A673 (cell line): ENCODE measurements around the gene TFAP2D. TPM values are rescaled to one million over a fixed set of nuclear protein-coding genes. Genes with fewer than 3 reads are reported as not detected.
A peak's percentile ranks its signal among the peaks of the same experiment; 100 is the strongest.

Experiments
- BruUV-seq: library from RNA; stranded (reverse); fragments of 400-500 nt; replicated peaks from 2 replicates; lab custom pipeline; 2021; lab: Mats Ljungman, UMichigan
- CTCF ChIA-PET: fragments of 300-600 bp; sonication (Branson Sonifier 250); formaldehyde crosslinking; loops from one replicate; lab custom pipeline; 2022; ENCODE audit warnings: antibody characterized with exemption; lab: Charles Lee
- POLR2A ChIA-PET: fragments of 300-600 bp; sonication (Branson Sonifier 250); formaldehyde crosslinking; loops from one replicate; lab custom pipeline; 2022; ENCODE audit warnings: antibody characterized with exemption; ENCODE audit not compliant: low non-redundant PET; lab: Charles Lee
- DNase-seq: peaks from one replicate; pipeline ENCODE4 v3.0.0-alpha.2; 2015; ENCODE audit warnings: low spot score
- H3K27ac ChIP-seq: fragments of 200-600 bp; sonication (generic); 2 replicates; pipeline ENCODE4 v1.5.1; 2016; ENCODE audit warnings: mixed run types, low read depth, mild to moderate bottlenecking, mixed read lengths, antibody characterized with exemption, low read length; ENCODE audit not compliant: poor library complexity, severe bottlenecking
- H3K27me3 ChIP-seq: fragments of 200-600 bp; sonication (generic); replicated peaks from 2 replicates; pipeline ENCODE4 v1.6.1; 2017; ENCODE audit warnings: mixed run types, low read depth, mild to moderate bottlenecking, mixed read lengths, antibody characterized with exemption, low read length; ENCODE audit not compliant: insufficient read depth, poor library complexity
- H3K36me3 ChIP-seq: fragments of 200-600 bp; sonication (generic); 2 replicates; pipeline ENCODE4 v1.6.1; 2016; ENCODE audit warnings: mixed run types, mild to moderate bottlenecking, mixed read lengths, antibody characterized with exemption, low read length; ENCODE audit not compliant: insufficient read depth, poor library complexity, severe bottlenecking
- H3K4me1 ChIP-seq: fragments of 200-600 bp; sonication (generic); 2 replicates; pipeline ENCODE4 v1.6.1; 2017; ENCODE audit warnings: mixed run types, mild to moderate bottlenecking, mixed read lengths, antibody characterized with exemption, low read length; ENCODE audit not compliant: insufficient read depth, poor library complexity, severe bottlenecking
- H3K4me3 ChIP-seq: fragments of 200-600 bp; sonication (generic); 2 replicates; pipeline ENCODE4 v1.5.1; 2016; ENCODE audit warnings: low read depth, mixed run types, mild to moderate bottlenecking, mixed read lengths, low read length; ENCODE audit not compliant: poor library complexity, severe bottlenecking
- H3K9me3 ChIP-seq: fragments of 200-600 bp; sonication (generic); 2 replicates; pipeline ENCODE4 v1.6.1; 2016; ENCODE audit warnings: mixed run types, low read depth, mild to moderate bottlenecking, mixed read lengths, antibody characterized with exemption, low read length; ENCODE audit not compliant: poor library complexity, severe bottlenecking
- EZH2 ChIP-seq: fragments of 200-600 bp; sonication (generic); IDR thresholded peaks from 2 replicates; pipeline ENCODE4 v1.6.1; 2017; ENCODE audit warnings: borderline replicate concordance, low read depth, mild to moderate bottlenecking, mixed read lengths, antibody characterized with exemption, low read length; ENCODE audit not compliant: poor library complexity, severe bottlenecking
- intact Hi-C: fragments of 100-400 bp; cut with micrococcal nuclease; formaldehyde crosslinking; loops from one replicate; pipeline ENCODE4 v1.10.0; 2022; ENCODE audit not compliant: unreplicated experiment
- total RNA-seq: library from RNA; stranded (reverse); gene quantifications from 2 replicates; pipeline ENCODE4 v1.2.3, GENCODE V29; 2021
- TF ChIP-seq, protein P1 (sequence below): fragments of 300-800, 200-600 bp; sonication (generic); conservative IDR thresholded peaks from 2 replicates; pipeline ENCODE4 v1.5.1; 2017; ENCODE audit warnings: low read depth, mild to moderate bottlenecking, antibody characterized with exemption, low read length, moderate library complexity, mixed read lengths

The TFAP2D gene
- total RNA-seq, 1 experiment from 2014 or later = not detected

DNA sequence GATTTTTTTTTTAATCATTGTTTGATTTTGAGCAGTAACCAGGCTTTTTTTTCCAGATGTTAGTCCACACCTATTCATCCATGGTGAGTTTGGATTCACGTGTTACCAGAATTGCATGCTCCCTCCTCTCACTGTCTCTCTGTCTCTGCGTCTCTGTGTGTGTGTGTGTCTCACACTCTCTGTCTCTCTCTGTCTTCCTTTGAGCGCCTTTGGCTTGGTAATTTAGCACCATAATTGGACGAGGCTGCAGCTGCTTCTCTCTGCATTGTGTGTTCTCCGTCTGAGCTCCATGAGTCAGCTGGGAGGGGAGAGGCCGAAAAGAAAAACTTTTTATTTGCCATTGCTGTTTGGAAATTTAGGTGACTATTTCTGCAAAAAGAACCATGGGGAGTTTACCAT, 108.8 kb downstream of the TFAP2D start:
- POLR2A ChIA-PET = interaction anchor here (0.6 kb wide), 1 partner anchor 9 kb away, joined by 3 read pairs; no protein-coding TSS in a partner anchor
- Histone ChIP-seq H3K4me3 (peak overlapping the region; percentile 36), H3K9me3 (no peaks in the 10 kb centered on the region), H3K27me3 (peaks cover 81% of the 10 kb centered on the region), H3K27ac (no peak overlapping the region), H3K36me3 (no peaks in the 10 kb centered on the region), H3K4me1 (peaks cover 39% of the 10 kb centered on the region)
- intact Hi-C loops = no loop called here
- no TSS peak for BruUV-seq
- DNase-seq = peak; percentile 52
- CTCF ChIA-PET = no interaction called here
- TF ChIP-seq EZH2 = no peak
- TF ChIP-seq, protein P1, sequence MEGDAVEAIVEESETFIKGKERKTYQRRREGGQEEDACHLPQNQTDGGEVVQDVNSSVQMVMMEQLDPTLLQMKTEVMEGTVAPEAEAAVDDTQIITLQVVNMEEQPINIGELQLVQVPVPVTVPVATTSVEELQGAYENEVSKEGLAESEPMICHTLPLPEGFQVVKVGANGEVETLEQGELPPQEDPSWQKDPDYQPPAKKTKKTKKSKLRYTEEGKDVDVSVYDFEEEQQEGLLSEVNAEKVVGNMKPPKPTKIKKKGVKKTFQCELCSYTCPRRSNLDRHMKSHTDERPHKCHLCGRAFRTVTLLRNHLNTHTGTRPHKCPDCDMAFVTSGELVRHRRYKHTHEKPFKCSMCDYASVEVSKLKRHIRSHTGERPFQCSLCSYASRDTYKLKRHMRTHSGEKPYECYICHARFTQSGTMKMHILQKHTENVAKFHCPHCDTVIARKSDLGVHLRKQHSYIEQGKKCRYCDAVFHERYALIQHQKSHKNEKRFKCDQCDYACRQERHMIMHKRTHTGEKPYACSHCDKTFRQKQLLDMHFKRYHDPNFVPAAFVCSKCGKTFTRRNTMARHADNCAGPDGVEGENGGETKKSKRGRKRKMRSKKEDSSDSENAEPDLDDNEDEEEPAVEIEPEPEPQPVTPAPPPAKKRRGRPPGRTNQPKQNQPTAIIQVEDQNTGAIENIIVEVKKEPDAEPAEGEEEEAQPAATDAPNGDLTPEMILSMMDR = no peak

Other genes starting within 250 kb of the TFAP2D start
- 0.56 and 1.7 TPM in 2 replicates for gene TFAP2B, start 105.3 kb downstream of the TFAP2D start, total RNA-seq